DMS114 treated with DMSO at 0.1 percent for 48 hours (cell line): ENCODE data around the gene PEAK1.

ENCODE experiments used
- DNase-seq: peaks from one replicate; lab custom pipeline; 2025; ENCODE audit not compliant: unreplicated experiment; lab: John Stamatoyannopoulos, UW

PEAK1 gene

GRCh38 chr15:77367631-77368030 is 52.3 kb downstream of the PEAK1 start:
- DNase-seq: no peak

- DNase-seq: no peak
Measured at GRCh38 chr15:77361456-77361855, 58.4 kb downstream of the PEAK1 start.

- no peak for DNase-seq
Measured at GRCh38 chr15:77358545-77359240, 61.2 kb downstream of the PEAK1 start.

- no peak for DNase-seq
Measured at GRCh38 chr15:77356305-77356704, 63.6 kb downstream of the PEAK1 start.

- no peak for DNase-seq
Measured at GRCh38 chr15:77355321-77355720, 64.6 kb downstream of the PEAK1 start.

GRCh38 chr15:77354063-77354462 is 65.8 kb downstream of the PEAK1 start:
- no peak for DNase-seq

- no peak for DNase-seq
Measured at GRCh38 chr15:77352887-77353286, 67.0 kb downstream of the PEAK1 start.

- no peak for DNase-seq
Measured at GRCh38 chr15:77350792-77351191, 69.1 kb downstream of the PEAK1 start.

- no peak for DNase-seq
Measured at GRCh38 chr15:77349666-77350065, 70.2 kb downstream of the PEAK1 start.

- no peak for DNase-seq
Measured at GRCh38 chr15:77348511-77348910, 71.4 kb downstream of the PEAK1 start.

GRCh38 chr15:77347197-77347596 is 72.7 kb downstream of the PEAK1 start:
- DNase-seq: no peak

GRCh38 chr15:77346245-77347036 is 73.5 kb downstream of the PEAK1 start:
- no peak for DNase-seq

GRCh38 chr15:77342807-77343206 is 77.1 kb downstream of the PEAK1 start:
- DNase-seq: no peak

GRCh38 chr15:77340245-77340644 is 79.7 kb downstream of the PEAK1 start:
- no peak for DNase-seq

- no peak for DNase-seq
Measured at GRCh38 chr15:77336006-77336405, 83.9 kb downstream of the PEAK1 start.

GRCh38 chr15:77335298-77335697 is 84.6 kb downstream of the PEAK1 start:
- no peak for DNase-seq

- no peak for DNase-seq
Measured at GRCh38 chr15:77333166-77333565, 86.7 kb downstream of the PEAK1 start.

GRCh38 chr15:77329202-77329601 is 90.7 kb downstream of the PEAK1 start:
- no peak for DNase-seq

GRCh38 chr15:77327844-77328529 is 91.9 kb downstream of the PEAK1 start:
- DNase-seq: no peak

- no peak for DNase-seq
Measured at GRCh38 chr15:77327168-77327567, 92.7 kb downstream of the PEAK1 start.

GRCh38 chr15:77326366-77326765 is 93.5 kb downstream of the PEAK1 start:
- no peak for DNase-seq

- DNase-seq: no peak
Measured at GRCh38 chr15:77312523-77312922, 107.4 kb downstream of the PEAK1 start.
